ENCODE data around the gene CNBP. TPM values are rescaled to one million over a fixed set of nuclear protein-coding genes. Genes with fewer than 3 reads are reported as not detected.

Gene CNBP
- total RNA-seq, 1 experiment from 2014 or later, result 331 TPM

GRCh38 chr3:129184396-129184657 lies 631 bp upstream of the CNBP start:
- Mint-ChIP-seq H3K27ac (ENCODE audit: unreplicated experiment) (peak overlapping the region; percentile 99), H3K9me3 (ENCODE audit: low read depth, unreplicated experiment) (no peaks in the 10 kb centered on the region), H3K36me3 (ENCODE audit: insufficient read depth, unreplicated experiment) (peaks cover 53% of the 10 kb centered on the region), H3K4me3 (ENCODE audit: low read depth, unreplicated experiment) (peak overlapping the region; percentile 100), H3K4me1 (ENCODE audit: low read depth, unreplicated experiment) (peaks cover 21% of the 10 kb centered on the region), H3K27me3 (ENCODE audit: unreplicated experiment) (no peaks in the 10 kb centered on the region)
- CTCF ChIA-PET, result interaction anchor here (1.6 kb wide), 1 partner anchor 61 kb away, joined by 5 read pairs; no protein-coding TSS in a partner anchor
- DNase-seq, result peak; percentile 28
- intact Hi-C loops (cut with micrococcal nuclease; ENCODE audit: unreplicated experiment), result loop anchor here (5.0 kb wide), 1 partner anchor 132 kb away; no protein-coding TSS in a partner anchor
- BruUV-seq (replicated peaks), result TSS peak; percentile 88
- TF ChIP-seq CTCF (IDR thresholded peaks at IDR 0.05; ENCODE audit: unreplicated experiment), result no peak

- DNase-seq, result no peak
- Mint-ChIP-seq H3K27ac (ENCODE audit: unreplicated experiment) (peak overlapping the region; percentile 99), H3K27me3 (ENCODE audit: unreplicated experiment) (no peaks in the 10 kb centered on the region), H3K9me3 (ENCODE audit: low read depth, unreplicated experiment) (no peaks in the 10 kb centered on the region), H3K4me3 (ENCODE audit: low read depth, unreplicated experiment) (peak overlapping the region; percentile 100), H3K4me1 (ENCODE audit: low read depth, unreplicated experiment) (peaks cover 39% of the 10 kb centered on the region), H3K36me3 (ENCODE audit: insufficient read depth, unreplicated experiment) (peaks cover 71% of the 10 kb centered on the region)
- TSS peak; percentile 44 for BruUV-seq (replicated peaks)
- CTCF ChIA-PET, result interaction anchor here (1.3 to 1.6 kb wide), 3 partner anchors 13 to 64 kb away, joined by 3 to 5 read pairs (median 3); no protein-coding TSS in a partner anchor
- no peak for TF ChIP-seq CTCF (IDR thresholded peaks at IDR 0.05; ENCODE audit: unreplicated experiment)
- intact Hi-C loops (cut with micrococcal nuclease; ENCODE audit: unreplicated experiment), result loop anchor here (5.0 kb wide), 1 partner anchor 130 kb away; no protein-coding TSS in a partner anchor
Observed at GRCh38 chr3:129182390-129183185, 1.1 kb downstream of the CNBP start.

GRCh38 chr3:129181819-129182218 lies 1.9 kb downstream of the CNBP start:
- CTCF ChIA-PET, result interaction anchor here (0.7 to 1.4 kb wide), 3 partner anchors 14 to 64 kb away, joined by 3 to 6 read pairs (median 3); no protein-coding TSS in a partner anchor
- no peak for DNase-seq
- no TSS peak for BruUV-seq (replicated peaks)
- H3K27ac Mint-ChIP-seq (ENCODE audit: unreplicated experiment), result peak overlapping the region; percentile 99
- no peak for TF ChIP-seq CTCF (IDR thresholded peaks at IDR 0.05; ENCODE audit: unreplicated experiment)
- H3K9me3 Mint-ChIP-seq (ENCODE audit: low read depth, unreplicated experiment), result no peaks in the 10 kb centered on the region
- peaks cover 78% of the 10 kb centered on the region for H3K36me3 Mint-ChIP-seq (ENCODE audit: insufficient read depth, unreplicated experiment)
- intact Hi-C loops (cut with micrococcal nuclease; ENCODE audit: unreplicated experiment), result loop anchor here (5.0 kb wide), 1 partner anchor 130 kb away; no protein-coding TSS in a partner anchor
- peaks cover 43% of the 10 kb centered on the region for H3K4me1 Mint-ChIP-seq (ENCODE audit: low read depth, unreplicated experiment)
- H3K4me3 Mint-ChIP-seq (ENCODE audit: low read depth, unreplicated experiment), result peak overlapping the region; percentile 100
- no peaks in the 10 kb centered on the region for H3K27me3 Mint-ChIP-seq (ENCODE audit: unreplicated experiment)

GRCh38 chr3:129180461-129180860 lies 3.2 kb downstream of the CNBP start:
- peak overlapping the region; percentile 50 for H3K27ac Mint-ChIP-seq (ENCODE audit: unreplicated experiment)
- H3K9me3 Mint-ChIP-seq (ENCODE audit: low read depth, unreplicated experiment), result no peaks in the 10 kb centered on the region
- peaks cover 46% of the 10 kb centered on the region for H3K4me1 Mint-ChIP-seq (ENCODE audit: low read depth, unreplicated experiment)
- intact Hi-C loops (cut with micrococcal nuclease; ENCODE audit: unreplicated experiment), result loop anchor here (5.0 kb wide), 1 partner anchor 128 kb away; no protein-coding TSS in a partner anchor
- CTCF ChIA-PET, result interaction anchor here (0.7 to 1.7 kb wide), 2 partner anchors 54 to 65 kb away, joined by 4 to 9 read pairs; no protein-coding TSS in a partner anchor
- H3K36me3 Mint-ChIP-seq (ENCODE audit: insufficient read depth, unreplicated experiment), result peaks cover 86% of the 10 kb centered on the region
- H3K27me3 Mint-ChIP-seq (ENCODE audit: unreplicated experiment), result no peaks in the 10 kb centered on the region
- no TSS peak for BruUV-seq (replicated peaks)
- H3K4me3 Mint-ChIP-seq (ENCODE audit: low read depth, unreplicated experiment), result peak overlapping the region; percentile 100
- DNase-seq, result no peak
- TF ChIP-seq CTCF (IDR thresholded peaks at IDR 0.05; ENCODE audit: unreplicated experiment), result no peak
